Measurements from ENCODE around the gene ATAD1.

GRCh38 chr10:87715552-87716347 lies 102.3 kb downstream of the ATAD1 start:
- TF ChIP-seq POLR2A (IDR thresholded peaks at IDR 0.05), result no peak
- TF ChIP-seq CTCF (IDR thresholded peaks at IDR 0.05), result no peak
